ENCODE results near the gene FHAD1. TPM values are rescaled to one million over a fixed set of nuclear protein-coding genes. Genes with fewer than 3 reads are reported as not detected.

FHAD1 gene
- total RNA-seq, 1 donor from 2014 or later, result not detected

DNA sequence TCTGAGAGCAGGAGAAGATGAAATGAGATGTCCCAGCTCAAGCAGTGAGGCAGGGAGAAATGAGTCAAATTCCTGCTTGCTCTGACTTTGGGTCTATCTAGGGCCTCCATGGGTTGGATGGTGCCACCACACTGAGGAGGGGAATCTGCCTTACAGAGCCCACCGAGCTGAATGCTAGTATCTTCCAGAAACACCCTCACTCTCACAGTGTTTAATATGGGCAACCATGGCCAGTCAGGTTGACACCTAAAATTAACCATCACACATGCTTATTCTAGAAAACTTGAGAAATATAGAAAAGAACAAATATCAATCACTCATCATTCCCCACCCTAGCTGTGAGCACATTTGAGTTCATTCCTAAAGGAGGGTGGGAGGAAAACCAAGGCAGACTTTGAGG lies 29.4 kb upstream of the FHAD1 start:
- Mint-ChIP-seq H3K36me3 (ENCODE audit: unreplicated experiment) (no peaks in the 10 kb centered on the region), H3K4me3 (ENCODE audit: unreplicated experiment) (no peak overlapping the region), H3K9me3 (ENCODE audit: unreplicated experiment) (no peaks in the 10 kb centered on the region), H3K27ac (ENCODE audit: unreplicated experiment) (no peak overlapping the region), H3K27me3 (ENCODE audit: unreplicated experiment) (no peaks in the 10 kb centered on the region), H3K4me1 (ENCODE audit: unreplicated experiment) (peaks cover 26% of the 10 kb centered on the region)
- DNase-seq (ENCODE audit: extremely low spot score, unreplicated experiment), result no peak
- TF ChIP-seq, protein P1, sequence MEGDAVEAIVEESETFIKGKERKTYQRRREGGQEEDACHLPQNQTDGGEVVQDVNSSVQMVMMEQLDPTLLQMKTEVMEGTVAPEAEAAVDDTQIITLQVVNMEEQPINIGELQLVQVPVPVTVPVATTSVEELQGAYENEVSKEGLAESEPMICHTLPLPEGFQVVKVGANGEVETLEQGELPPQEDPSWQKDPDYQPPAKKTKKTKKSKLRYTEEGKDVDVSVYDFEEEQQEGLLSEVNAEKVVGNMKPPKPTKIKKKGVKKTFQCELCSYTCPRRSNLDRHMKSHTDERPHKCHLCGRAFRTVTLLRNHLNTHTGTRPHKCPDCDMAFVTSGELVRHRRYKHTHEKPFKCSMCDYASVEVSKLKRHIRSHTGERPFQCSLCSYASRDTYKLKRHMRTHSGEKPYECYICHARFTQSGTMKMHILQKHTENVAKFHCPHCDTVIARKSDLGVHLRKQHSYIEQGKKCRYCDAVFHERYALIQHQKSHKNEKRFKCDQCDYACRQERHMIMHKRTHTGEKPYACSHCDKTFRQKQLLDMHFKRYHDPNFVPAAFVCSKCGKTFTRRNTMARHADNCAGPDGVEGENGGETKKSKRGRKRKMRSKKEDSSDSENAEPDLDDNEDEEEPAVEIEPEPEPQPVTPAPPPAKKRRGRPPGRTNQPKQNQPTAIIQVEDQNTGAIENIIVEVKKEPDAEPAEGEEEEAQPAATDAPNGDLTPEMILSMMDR (IDR thresholded peaks at IDR 0.05), result no peak

DNA sequence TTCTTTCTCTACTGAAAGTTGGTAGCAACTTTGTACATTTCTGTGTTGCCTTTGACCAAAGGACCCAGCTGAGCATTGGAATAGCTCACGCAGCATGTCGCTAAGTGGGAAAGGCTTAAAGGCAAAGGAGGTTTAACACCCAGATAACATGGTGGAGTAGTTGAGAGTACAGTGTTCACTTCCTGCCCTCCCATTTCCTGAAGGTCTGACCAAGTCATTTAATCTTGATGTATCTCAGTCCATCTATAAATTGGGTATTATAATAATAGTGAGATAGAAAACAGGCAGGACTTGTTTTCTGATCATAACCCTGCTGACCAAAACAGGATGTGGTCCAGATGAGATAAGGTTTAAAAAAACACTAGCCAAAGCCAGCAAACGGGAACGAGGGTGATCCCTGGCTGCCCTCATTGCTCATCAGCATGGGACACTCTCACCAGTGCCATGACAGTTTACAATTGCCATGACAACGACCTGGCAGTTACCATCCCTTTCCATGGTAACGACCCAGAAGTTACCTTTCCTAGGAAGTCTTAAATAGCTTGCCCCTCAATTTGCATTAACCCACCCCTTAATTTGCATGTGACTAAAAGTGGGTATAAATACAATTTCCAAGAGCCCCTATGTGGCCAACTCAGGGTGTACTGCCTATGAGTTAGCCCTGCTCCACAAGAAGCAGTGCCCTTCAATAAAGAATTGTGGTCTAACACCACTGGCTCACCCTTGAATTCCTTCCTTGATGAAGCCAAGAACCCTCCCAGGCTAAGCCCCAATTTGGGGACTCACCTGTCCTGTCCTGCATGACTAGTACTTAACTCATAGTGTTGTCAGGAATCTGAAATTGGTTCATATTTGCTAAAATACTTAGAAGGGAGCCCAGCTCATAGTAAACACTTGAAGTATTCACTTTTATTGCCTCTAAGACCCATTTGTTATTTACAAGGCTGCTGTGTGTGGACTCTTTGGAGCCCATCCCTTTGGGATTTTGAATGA lies 28.4 kb upstream of the FHAD1 start:
- no peaks in the 10 kb centered on the region for H3K36me3 Mint-ChIP-seq (ENCODE audit: unreplicated experiment)

DNA sequence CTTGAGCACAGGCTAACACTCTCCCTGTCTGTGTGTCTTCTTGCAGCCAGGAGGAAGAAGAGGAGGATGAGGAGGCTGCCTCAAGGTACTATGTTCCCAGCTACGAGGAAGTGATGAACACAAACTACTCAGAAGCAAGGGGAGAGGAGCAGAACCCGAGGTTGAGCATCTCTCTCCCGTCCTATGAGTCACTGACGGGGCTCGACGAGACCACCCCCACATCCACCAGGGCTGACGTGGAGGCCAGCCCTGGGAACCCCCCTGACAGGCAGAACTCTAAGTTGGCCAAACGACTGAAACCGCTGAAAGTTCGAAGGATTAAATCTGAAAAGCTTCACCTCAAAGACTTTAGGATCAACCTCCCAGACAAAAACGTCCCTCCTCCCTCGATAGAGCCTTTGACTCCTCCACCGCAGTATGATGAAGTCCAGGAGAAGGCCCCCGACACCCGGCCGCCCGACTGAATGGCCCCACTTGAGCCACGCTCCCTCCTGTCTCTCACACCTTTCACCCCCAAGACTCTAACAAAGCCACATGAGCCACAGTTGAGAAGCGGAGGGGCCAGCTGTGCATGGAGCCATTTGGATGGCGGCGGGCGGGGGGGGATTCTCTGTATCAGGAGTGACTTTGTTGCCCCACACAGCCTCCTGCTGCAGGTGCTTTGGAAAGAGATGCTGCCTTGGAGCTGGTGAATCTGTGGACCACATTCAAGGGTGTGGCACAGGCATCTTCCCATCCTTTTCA lies 27.6 kb upstream of the FHAD1 start:
- Mint-ChIP-seq H3K27me3 (ENCODE audit: unreplicated experiment) (no peaks in the 10 kb centered on the region), H3K4me3 (ENCODE audit: unreplicated experiment) (no peak overlapping the region), H3K36me3 (ENCODE audit: unreplicated experiment) (no peaks in the 10 kb centered on the region)

More for the DNA sequence above, 28.4 kb upstream of the FHAD1 start:
- Mint-ChIP-seq H3K27me3 (ENCODE audit: unreplicated experiment) (no peaks in the 10 kb centered on the region), H3K9me3 (ENCODE audit: unreplicated experiment) (no peaks in the 10 kb centered on the region), H3K27ac (ENCODE audit: unreplicated experiment) (no peak overlapping the region), H3K4me3 (ENCODE audit: unreplicated experiment) (no peak overlapping the region), H3K4me1 (ENCODE audit: unreplicated experiment) (peaks cover 16% of the 10 kb centered on the region)
- TF ChIP-seq, protein P1 (IDR thresholded peaks at IDR 0.05), result no peak
- DNase-seq (ENCODE audit: extremely low spot score, unreplicated experiment), result no peak

DNA sequence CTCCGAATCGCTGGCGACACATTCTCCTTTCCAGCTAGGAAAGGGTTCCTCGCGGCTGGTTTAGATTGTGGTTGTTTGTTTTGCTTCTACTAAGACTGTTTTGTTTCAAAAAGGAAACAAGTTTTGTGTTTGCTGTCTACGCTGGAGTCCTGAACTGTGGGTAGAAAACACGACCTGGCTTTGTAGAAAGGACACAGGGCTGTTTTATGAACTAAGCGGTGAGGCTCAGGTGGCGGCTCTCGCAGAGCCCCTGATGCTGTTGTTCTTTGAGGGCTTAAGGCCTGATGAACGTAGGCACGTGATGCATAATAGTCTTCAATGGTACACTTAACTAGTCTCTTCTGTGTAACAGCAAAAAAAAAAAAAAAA lies 27.0 kb upstream of the FHAD1 start:
- Mint-ChIP-seq H3K9me3 (ENCODE audit: unreplicated experiment) (no peaks in the 10 kb centered on the region), H3K27me3 (ENCODE audit: unreplicated experiment) (no peaks in the 10 kb centered on the region), H3K27ac (ENCODE audit: unreplicated experiment) (no peak overlapping the region), H3K4me3 (ENCODE audit: unreplicated experiment) (no peak overlapping the region), H3K4me1 (ENCODE audit: unreplicated experiment) (peaks cover 2% of the 10 kb centered on the region), H3K36me3 (ENCODE audit: unreplicated experiment) (no peaks in the 10 kb centered on the region)
- no peak for DNase-seq (ENCODE audit: extremely low spot score, unreplicated experiment)
- TF ChIP-seq, protein P1 (IDR thresholded peaks at IDR 0.05), result no peak

More for the DNA sequence above, 27.6 kb upstream of the FHAD1 start:
- H3K27ac Mint-ChIP-seq (ENCODE audit: unreplicated experiment), result no peak overlapping the region
- peaks cover 8% of the 10 kb centered on the region for H3K4me1 Mint-ChIP-seq (ENCODE audit: unreplicated experiment)
- no peaks in the 10 kb centered on the region for H3K9me3 Mint-ChIP-seq (ENCODE audit: unreplicated experiment)
- TF ChIP-seq, protein P1 (IDR thresholded peaks at IDR 0.05), result no peak
- DNase-seq (ENCODE audit: extremely low spot score, unreplicated experiment), result no peak
